Activated T-cell treated with anti-CD3 and anti-CD28 coated beads, Interleukin-2, amount 50 U/mL, for 48 hours (primary cell): ENCODE results near the gene ADD1.

ENCODE experiments used
- DNase-seq, 2 experiments: peaks; one replicate each; pipeline ENCODE4 v3.0.0-alpha.2; 2020

Gene ADD1

DNA sequence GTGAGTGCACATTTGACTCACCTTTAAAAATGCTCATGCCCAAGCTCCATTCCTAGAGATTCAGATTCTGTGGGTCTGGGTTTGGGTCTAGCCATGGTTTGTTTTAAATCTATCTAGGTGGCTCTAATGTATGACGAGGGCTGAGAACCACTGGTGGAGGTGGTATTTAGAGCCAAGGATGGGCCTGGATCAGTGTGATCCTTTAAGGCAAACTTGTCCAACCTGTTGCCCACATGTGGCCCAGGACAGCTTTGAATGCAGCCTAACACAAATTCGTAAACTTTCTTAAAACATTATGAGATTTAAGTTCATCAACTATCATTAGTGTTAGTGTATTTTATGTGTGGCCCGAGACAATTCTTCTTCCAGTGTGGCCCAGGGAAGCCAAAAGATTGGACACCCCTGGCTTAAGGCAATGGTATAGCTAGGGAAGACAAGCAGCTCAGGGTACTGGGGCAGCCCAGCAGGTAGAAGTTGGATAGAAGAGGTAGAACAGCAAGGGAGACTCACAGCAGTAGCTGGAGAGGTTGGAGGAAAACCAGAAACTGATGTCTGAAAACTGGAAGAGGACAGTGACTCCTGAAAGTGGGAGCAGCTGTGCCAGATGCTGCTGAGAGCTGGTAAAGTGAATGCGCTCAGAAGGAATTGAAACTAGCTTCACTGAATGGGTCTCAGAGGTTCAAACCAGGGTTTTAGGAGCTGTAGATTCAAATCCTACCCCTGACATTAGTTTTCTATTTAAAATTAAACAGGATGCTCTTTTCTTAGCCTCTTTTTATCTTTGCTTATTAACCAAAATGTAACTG, 18.2 kb downstream of the ADD1 start:
- no peak for DNase-seq

DNA sequence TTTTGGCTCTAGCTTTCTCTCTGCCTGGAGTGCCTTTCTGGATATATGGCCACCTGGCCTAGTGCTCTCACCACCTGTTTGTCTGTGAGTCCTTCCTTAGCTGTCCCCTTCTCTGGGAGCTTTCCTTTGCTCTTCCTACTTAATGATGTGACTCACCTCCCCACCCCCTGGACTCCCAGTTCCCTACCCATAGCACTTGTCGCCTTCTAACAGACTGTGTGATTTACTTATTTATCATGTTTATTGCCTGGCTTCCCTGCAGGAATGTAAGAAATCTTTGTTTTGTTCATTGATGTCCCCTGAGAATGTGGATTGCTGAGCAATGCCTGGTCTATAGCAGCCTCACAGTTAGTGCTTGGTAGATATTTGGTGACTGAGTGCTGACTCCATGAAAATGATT, 18.9 kb downstream of the ADD1 start:
- no peak for DNase-seq

DNA sequence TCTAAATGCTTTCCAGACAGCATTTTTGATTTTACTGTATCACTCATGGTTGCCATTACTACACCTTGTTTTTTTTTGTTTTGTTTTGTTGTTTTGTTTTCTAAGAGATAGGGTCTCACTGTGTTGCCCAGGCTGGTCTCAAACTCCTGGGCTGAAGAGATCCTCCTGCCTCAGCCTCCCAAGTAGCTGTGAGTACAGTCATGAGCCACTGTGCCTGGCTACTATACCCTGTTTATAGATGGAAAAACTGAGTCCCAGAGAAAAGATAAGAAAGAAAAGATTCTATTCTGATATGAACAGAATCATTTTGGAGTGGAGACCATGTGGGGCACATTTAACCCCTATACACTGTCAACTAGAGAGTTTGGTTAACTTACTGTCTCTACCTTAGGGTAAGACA, 20.0 kb downstream of the ADD1 start:
- no peak for DNase-seq

DNA sequence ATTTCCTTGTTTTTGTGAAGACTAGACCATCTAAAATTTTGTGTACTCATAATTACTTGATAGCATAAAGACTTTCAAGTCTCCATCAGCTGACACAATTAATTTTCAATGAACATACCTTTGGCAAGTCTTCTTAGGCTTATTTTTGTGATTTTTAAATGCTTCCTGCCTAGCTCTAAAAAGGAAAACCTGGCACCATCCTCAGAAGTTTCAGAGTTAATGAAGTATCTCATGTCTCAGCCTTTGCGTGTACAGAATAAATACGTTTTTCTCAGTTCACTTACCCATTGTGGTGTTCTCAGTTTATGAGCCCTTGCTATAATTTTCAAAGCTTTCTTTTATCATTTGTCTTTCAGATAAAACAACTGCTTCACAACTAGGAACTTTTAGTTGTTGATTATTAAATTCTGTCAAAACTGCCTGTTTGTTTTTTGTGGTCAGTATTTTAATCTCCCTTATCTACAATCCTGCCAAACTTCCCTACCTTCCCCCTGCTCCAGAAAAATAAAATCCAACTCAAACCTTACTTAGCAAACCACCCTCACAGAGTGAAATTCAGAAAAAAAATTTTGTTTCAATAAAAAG, 21.6 kb downstream of the ADD1 start:
- DNase-seq: no peak

DNA sequence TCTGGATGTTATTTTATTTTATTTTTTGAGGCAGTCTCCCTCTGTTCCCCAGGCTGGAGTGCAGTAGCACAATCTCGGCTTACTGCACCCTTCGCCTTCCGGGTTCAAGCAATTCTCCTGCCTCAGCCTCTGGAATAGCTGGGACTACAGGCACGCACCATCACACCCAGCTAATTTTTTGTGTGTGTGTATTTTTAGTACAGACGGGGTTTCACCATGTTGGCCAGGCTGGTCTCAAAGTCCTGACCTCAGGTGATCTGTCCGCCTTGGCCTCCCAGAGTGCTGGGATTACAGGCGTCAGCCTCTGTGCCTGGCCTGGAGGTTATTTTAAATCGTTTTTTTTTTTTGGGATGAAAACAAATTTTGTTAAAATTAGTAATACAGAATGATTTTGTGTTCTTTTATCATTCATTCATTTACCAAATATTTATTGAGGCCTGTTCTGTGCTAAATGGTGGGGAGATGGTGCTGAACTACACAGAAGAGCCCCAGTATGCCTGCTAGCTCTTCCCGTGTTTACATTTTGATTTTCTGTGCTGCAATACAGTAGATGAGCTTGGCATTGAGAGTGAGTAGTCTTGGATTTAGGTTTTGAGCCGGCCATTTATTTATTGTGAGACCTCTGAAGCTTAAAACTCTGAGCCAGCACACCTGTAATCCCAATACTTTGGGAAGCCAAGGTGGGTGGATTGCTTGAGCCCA, 22.7 kb downstream of the ADD1 start:
- DNase-seq: no peak

DNA sequence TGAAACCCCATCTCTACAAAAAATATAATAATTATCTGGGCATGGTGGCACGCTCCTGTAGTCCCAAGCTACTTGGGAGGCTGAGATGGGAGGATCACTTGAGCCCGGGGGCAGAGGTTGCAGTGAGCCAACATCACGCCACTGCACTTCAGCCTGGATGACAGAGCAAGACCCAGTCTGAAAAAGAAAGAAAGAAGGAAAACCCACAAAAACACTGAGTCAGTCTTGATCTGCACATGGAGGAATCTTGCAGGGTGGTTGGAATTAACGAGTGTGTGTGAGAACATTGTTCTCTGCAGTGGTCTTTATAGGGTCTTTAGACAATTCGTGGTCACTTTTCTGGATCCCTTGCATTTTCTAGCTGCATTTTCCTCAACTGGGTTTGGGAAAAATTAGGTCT, 23.2 kb downstream of the ADD1 start:
- no peak for DNase-seq

DNA sequence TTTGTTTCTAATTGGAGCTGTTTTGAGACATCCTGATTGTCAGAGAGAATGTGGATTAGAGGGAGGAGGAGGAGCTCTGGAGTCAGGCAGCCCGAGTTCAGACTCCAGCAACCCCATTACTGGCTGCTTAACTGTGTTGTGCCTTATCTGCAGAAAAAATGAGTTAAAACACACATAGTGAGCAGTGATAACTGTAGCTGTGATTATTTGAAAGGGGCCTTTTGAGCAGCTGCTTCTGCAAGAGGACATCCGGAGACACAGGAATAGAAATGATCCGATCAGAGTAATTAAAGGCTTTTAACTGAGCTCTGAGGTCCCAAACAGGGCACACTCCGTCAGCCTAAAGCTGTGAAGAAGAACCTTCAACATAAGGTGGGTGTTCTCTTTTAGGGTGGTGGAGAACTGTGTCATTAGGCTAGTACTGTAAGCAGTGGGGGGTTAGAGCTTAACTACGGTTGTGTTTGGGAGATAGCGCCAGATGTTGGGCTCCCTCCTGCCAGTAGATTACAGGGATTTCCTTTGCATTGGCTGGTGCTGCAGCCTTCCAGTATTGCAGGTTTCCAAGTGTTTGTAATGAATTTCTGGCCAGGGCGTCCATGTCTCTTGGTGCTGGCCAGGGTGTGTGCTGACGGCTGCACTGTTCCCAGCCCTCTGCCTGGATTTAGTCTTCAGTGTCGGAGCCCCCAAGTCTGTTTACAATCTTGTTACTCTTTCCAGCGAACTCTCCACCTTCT, 24.3 kb downstream of the ADD1 start:
- DNase-seq: no peak

DNA sequence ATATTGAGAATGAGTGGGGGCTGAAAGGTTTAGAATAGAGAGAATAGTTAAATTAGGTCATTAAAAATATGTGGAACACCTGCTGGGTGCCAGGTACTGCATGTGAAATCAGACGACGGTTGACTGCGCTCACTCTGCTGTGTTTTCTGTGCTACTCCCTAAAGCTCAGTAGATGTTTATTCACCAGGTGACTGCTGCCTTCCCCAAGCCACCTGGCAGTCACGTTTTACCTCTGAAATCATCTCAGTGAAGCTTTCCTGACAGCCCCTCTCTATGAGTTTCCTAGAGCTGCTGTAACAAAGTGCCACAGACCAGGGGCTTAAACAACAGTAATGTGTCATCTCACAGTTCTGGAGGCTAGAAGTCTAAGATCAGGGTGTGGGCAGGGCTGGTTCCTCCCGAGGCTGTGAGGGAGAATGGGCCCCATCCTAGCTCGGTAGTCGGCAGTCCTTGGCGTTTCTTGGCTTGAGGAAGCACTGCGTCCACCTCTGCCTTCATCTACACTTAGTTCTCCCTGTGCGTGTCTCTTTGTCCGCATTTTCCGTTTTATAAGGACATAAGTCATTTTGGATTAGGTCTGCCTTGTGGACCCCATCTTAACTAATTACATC, 25.3 kb downstream of the ADD1 start:
- DNase-seq: no peak

DNA sequence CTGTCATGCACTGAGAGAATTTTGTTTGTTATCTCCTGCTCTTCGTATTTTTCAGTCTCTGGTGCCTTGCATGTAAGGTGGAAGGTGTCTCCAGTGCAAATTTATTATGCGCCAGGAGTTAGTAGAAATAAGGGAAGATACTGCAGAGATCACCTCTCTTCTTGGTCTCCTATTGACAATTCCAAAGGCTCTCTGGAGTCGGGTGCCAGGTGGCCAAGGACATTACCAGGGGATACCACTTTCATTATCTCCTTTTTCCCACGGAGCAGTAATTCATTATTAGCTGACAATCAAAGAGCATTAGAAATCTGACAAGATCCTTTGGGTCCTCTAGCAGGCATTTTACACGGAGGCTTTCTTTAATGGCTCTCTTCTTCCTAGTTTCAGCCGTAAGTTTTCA, 26.0 kb downstream of the ADD1 start:
- DNase-seq: no peak

DNA sequence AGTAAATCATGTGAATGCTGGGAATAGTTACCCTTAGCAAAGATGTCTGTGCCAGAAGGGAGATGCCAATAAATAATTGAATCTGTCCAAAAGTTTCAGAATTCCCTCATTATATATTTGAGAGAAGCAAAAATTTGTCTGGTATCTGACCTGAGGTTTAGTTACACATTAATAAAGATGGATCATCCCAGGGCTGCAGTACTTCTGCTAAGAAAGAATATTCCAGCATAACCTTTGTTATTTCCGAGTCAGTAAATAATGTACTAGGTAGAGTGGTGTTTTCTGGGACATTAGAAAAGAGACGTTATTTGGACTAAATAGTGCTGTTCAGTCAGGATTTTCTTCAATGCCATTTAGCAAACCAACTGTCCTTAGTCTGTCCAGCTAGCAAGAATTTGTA, 26.4 kb downstream of the ADD1 start:
- DNase-seq: no peak

DNA sequence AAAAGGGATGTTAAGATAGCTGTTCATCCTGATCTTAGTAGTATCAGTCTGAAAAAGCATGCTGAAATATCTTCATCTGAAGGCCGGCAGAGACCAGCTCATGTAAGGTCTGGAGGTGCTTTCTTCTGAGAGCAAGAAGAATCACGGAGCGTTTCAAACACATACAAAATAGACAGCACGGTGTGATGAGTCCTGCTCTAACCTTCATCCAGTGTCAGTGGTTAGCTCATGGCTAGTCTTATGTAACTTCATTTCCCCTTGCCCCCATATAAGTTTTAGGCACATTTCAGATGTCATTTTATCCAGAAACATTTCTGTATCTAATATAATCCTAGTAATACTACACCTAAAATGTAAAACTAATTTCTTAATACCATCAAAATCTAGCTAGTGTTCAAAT, 27.8 kb downstream of the ADD1 start:
- DNase-seq: no peak

DNA sequence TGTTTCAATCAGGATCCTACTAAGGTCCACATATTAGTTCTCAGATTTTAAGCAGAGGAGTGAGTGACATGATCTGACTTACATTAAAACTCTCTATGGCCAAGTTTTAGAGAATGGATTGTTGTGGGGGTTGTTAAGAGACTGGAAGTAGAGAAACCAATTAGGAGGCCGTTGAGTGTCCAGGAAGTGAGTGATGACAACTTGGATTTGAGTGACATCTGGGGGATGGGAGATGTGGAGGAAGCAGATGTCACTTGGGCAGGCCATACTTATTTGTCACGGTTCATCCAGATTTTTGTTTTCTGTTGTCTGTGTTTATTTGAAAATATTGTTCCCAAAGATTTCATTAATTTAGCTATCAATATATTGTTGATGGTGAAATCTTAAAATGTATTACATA, 28.3 kb downstream of the ADD1 start:
- no peak for DNase-seq

DNA sequence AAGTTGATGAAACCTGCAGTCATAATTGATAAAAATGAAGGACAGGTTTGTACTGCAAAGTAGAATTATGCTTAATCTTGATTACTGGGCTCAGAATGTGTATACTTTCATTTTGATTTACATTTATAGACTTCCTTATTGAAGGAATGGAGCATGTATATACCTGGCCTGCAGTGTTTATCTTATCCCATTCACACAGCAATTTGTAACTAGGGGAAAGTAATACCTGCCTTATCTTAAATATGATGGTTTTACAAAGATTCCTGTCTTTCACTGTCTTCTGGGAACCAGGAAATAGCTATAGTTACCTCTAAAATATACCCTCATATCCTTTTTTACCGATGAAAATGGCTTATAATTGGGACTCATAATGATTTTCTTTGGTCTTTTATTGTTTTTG, 29.7 kb downstream of the ADD1 start:
- DNase-seq: no peak

DNA sequence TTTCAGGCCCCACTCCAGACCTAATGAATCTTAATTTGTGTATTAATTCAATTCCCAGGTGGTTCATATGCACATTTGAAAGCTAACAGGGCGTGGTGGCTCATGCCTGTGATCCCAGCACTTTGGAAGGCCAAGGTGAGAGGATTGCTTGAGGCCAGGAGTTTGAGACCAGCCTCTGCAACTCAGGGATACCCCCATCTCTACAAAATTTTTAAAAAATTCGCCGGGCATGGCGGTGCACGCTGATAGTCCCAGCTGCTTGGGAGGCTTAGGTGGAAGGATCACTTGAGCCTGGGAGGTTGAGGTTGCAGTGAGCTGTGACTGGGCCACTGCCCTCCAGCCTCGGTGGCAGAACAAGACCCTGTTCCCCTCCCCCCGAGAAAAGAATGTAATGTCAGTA, 31.2 kb downstream of the ADD1 start:
- DNase-seq: no peak

DNA sequence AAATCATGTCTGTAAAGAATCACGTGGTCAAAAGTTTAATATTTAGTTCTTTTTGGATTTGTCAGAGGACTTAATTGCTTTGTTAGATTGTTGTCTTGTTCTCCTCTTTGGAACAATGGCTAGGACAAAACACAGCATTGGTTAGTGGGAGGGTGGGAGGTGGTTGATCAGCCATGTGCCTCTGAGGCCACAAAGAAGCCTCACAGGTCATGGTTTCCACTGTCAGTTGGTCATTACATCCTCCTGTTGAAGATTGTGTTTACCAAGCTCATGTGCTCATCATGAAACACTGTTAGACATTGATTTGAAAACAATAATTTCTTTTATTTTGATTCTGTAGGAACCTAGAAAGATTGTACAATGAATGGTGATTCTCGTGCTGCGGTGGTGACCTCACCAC, 31.9 kb downstream of the ADD1 start:
- no peak for DNase-seq

DNA sequence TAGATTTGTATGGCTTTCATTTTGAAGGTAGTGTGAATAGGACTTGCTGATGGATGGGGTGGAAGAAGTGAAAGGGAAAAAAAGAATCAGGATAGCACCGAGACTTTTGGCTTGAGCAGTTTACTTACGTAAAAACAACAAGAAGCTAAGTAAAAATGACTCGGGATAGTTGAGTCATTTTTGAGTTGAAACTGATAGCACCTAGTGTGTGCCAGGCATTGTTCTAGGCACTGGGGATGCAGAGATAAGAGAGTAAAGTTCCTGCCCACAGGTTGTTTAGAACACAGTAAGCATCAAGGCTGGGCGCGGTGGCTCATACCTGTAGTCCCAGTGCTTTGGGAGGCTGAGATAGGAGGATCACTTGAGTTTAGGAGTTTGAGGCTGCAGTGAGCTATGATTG, 34.7 kb downstream of the ADD1 start:
- DNase-seq: peak; percentile 33 to 46

DNA sequence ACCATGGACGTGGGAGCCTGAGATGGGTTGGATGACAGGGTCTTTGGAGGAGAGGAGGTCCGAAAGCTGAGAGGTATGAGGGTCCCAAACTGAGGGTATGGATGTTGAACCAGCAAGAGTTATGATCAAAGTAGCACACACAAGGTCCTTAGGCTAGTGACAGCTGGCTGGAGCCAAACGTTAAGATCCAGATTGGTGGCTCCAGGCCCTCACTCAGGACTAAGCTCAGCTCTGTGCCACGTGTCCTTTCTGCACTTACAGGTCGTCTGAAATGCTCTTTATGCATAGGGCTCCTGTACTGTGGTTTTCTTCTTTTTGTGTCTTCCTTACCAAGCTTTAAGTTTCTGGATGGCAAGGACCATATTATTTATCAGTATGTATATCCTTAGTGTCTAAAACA, 35.4 kb downstream of the ADD1 start:
- no peak for DNase-seq

DNA sequence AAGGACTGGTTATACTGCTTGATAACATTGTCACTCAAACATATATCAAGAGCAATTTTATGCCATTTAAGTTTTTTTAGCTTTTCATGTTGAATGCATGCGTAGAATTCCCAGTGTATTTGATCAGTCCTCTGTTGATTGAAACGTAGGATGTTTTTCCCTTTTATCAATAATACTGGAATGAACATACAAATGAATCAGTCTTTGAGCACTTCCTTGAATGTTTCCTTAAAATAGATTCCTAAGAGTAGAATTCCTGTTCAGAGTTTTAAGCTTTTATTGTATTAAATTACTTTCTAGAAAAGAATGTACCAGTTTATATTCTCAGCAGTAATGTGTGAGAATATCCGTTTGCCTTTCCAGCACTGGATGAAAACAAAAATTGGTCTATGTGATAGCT, 37.8 kb downstream of the ADD1 start:
- DNase-seq: no peak

DNA sequence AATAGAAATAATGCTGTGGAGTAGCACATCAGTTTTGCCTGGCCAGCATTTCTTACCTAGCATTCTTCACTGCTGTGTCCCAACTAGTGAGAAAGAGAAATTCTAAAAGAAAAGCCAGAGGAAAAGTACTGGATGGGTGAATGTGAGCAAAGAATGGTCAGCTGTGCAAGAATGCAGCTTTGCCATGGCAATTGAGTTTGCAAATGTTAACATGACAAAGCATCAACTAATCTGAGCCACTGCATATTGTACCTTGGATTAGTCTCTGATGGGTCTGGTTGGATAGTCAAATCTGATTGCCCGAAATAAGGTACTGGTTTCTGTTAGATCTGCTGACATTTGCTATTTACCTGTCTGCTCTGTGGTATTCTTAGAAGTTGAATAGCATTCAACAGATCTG, 38.7 kb downstream of the ADD1 start:
- no peak for DNase-seq

DNA sequence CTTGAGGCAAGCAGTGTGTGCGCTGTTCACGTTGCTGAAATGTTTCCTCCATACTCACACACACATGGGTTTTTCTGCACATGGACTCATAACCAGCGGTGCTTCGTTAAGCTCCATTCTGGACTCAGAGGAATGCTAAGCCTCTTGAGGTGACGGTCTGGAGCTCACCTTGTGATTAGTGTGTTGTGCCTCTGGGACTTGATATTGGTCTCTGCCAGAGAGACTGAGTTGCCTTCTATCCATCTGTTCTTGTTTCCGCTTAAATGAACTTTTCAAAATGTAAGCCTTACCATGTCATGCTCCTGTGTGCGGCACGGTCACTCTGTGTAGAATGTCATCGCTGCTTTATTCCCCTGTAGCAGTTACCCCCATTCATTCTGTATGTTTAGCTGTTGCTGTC, 42.5 kb downstream of the ADD1 start:
- no peak for DNase-seq

DNA sequence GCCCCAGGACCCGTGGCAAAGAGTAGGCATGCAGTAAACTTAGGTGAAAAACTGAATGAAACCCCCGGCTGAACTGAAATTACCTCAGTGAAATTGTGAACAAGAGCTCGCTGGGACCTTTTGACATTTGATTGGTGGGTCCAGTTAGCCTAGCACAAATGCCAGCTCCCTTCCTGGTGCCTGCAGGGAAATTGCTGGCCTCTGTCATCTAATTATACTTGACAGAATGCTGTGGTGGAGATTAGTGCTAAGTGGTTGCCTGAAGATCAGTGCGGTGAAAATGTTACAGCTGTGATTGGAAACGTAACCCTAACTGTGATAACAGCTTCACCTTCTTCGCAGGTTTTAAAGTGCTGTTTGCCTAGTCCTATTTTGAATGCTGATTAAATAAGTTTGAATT, 43.0 kb downstream of the ADD1 start:
- DNase-seq: no peak

DNA sequence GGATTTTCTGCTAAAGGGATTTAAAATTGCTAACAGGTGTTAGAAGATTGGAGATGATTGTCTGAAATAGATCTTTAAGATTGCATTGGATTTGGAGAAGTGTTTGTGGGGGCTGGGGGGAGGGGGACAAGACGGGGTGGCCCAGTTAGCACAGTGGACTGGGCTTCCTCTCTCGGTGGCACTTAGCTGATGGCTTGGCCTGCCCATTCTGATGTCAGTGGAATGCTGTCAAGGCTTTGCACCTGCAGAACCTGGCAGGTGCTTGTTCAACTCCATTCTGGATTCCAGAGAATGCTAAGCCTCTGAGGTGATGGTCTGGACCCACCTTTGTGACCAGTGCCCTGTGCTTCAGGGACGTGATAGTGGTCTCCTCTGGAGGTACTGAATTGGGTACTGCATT, 43.7 kb downstream of the ADD1 start:
- no peak for DNase-seq

DNA sequence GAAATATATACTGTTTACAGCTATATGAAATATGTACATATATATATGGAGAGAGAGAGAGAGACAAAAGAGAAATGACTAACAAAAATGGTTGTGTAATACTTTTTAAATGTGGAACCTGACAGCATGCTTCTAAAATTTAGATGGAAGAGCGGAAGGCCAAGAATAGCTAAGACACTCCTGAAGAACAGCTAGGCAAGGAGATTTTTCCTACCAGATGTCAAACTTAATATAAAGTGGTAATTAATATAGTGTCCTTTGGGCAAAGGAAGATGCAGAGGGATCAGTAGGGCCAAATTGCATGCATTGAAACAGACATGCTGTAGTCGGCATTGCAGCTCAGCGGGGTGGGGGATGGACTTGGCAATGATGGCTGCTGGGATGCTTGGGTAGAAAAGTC, 45.2 kb downstream of the ADD1 start:
- no peak for DNase-seq
